Measurements from ENCODE around the gene ZCCHC18. TPM values are rescaled to one million over a fixed set of nuclear protein-coding genes. Genes with fewer than 3 reads are reported as not detected.
A peak's percentile ranks its signal among the peaks of the same experiment; 100 is the strongest.

ZCCHC18 gene
- polyA plus RNA-seq, 1 donor, result 6.1 TPM

DNA sequence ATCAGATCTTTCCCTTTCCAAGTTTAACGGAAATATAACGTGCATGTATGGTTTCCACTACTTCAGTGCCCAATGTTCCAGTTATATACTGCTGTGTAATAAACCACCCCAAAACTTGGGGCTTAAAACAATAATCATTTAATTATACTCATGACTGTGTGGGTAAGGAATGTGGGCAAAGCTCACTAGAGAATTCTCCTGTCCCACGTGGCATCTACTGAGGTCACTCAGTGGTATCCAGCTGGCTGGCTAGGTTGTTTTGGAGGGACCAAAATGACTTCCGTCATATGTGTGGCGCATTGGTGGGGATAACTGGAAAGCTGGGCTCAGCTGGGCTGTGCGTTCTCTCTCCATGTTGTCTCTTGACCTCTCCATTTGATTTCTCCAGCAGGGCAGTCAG is 18.5 kb downstream of the ZCCHC18 start:
- DNase-seq, result no peak

DNA sequence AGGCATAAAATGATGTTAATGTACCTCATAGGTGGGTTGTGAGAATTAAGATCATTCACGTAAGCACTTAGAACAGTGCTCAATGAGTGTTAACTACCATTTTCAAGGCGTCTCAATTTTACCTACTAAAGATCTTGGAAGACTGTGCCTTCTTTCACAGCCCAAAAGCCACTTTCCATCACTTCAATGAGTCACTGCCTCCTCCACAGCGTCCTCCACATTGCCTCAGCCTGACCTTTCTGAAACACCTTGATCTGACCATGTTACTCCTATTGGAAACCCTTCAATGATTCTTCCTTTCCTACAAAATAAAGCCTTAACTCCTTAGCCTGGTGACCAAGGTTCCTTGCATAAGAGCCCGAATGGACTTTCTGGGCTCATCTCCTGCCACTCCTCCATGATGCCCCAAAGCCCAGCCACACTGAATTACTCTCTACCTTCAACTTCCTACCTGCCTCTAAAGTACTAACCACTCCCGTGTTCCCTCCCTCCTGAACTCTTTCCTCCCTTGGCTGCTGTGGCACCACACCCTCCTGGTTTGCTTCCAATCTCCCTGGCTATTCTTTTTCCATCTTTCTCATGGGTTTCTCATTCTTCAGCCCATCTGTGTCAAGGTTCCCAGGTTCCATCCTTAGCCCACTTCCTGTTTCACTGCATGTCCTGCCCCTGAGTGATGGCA is 22.4 kb downstream of the ZCCHC18 start:
- no peak for DNase-seq

DNA sequence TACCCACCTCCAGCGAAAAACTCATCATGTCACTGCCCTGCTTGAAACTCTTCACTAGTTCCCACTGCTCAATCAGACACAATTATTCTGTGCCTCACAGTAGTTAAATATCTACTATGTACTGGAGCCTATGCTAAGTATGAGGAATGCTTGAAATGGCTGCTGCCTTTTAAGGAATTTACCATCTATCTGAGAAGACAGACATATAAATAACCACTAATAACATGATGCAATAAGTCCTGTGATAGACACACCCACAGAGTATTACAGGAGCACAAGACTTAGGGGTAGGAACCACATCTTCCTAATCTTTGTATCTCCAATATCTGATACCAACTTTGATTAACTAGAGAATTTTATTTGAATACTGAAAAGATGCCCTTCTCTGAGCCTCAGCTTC is 23.4 kb downstream of the ZCCHC18 start:
- DNase-seq, result no peak

DNA sequence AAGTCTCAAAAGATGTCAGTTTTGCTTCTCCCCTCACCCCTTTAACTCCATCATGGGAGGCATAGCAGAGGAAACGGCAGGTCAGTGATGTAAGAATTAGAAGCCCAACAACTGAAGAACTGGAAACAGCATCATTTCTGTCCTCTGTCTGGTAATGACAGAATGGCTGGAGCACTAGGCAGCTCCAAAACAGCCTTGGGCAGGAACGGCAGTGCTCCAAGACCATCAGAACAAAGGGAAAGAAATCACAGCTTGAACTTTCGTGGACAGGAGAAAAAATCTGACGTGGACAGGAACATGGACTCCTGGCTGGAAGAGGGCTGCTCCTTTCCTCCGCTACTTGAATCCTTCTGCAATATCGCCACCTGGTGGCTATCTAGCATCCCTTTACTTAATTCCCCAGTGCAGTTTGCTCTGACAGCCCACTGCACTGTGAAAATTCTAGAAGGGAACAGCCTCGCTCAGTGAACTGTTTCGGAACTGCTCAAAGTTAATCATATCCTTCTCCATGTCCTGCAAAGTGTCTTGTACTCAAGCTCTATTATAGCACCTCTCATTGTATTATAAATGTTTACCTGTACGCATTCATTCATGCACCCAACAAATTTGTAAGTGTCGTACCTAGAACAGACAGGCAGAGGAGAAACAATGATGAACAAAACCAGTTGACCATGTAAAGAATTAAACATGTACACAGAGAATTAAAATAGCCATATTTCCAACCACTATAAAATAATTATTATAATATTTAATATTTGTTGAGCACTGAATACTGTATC is 24.1 kb downstream of the ZCCHC18 start:
- peak; percentile 87 for DNase-seq

DNA sequence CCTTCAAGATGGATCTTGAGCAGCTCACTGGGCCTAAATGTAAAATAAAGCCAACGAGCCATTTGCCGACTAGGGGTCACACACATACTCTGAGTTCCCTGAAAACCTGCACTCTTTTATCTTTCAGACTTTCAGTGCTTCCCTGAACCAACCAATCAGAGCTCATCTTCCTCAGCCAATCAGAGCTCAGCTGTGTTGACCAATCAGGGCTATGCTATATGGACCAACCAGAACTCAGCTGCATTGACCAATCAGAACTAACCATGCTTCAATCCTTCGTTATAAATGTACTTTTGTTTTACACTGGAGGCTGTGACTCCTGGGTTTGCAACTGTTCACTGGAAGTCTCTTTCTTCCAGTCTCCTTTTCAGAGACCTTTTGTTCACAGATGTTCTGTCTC is 25.2 kb downstream of the ZCCHC18 start:
- DNase-seq, result no peak

DNA sequence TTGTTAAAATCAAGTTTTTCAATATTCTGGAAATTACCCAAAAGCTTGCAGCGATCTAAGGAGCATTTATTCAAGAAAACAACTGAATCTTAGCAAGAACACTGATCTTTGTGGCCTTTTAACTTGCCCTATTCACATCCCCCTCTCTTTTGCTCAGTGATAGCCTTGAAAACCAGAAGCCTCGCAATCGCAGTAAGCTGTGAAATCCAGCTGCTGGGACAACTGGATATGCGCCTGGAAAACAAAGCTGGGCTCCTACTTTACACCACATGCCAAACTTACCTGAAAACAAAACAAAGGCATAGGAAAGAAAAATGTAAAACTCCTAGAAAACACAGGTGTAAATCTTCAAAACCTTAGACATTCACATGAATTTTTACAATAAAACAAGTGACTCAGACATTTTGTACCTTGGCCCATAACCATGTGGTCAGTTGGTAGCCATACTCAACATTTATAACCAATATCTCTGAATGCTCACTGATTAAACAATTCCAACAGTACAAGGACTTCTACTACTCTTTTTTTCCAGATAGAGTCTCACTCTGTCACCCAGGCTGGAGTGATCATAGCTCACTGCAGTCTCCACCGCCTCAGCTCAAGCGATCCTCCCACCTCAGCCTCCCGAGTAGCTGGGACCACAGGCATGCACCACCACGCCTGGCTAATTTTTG is 28.9 kb downstream of the ZCCHC18 start:
- DNase-seq, result no peak

DNA sequence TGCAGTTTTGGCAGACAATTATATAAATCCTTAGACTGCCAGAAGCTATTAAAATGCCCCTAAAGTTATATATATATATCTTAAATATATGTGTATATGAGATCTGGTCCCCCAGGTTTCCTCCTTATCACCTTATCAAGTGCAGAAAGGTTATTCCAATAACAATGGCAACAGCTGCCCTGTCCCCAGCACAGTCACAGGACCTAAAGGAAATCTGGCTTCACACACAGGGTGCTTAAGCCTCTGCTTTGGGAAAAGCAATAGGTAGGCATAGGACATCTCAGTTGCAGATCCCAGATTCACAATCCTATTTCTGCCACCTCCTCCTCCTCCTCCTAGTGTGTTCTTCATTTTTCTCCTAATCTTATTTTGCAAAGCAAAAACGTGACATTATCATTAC is 38.7 kb downstream of the ZCCHC18 start:
- no peak for DNase-seq

DNA sequence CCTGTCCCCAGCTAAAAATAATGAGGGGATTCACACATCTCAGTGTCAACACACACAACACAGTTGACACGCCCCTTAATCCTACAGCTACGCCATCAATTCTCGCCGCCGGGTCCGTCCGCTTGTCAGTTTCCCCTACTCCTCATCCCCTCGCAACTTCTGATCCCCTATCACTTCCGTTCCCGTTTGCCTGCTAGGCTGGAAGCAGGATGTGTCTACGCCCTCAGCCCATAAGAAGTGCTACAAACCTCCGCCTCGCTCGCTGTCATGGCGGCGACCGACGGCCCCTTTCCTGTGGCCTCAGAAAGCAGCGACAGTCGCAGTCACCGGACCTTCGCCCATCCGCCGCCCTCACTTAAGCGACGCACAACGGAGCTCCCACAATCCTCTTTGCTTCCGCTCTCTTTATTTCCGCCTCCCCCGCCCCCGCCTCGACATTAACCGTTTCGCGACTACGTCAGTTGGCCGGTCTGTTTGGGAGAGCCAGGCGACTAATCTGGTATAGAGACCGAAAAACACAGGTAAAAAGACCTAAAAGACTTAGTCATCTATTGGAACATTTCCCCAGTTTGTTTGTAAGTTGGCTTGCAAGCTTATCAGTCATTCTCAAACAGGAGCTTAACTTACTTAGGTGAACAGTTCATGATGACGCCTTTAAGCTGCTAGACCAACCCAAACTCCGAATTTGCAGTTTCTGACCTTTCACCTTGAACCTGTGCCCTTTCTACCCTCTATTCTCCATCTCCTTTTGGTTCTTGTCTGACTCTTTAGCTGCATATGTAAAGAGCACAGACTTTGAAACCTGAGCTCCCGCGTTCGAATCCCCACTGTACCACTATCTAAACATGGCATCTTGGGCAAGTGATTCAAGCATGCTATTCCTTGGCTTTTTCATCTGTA is 44.6 kb downstream of the ZCCHC18 start, which contains the start of gene SLC25A53:
TSS of gene SLC25A53 (minus strand) at position 380 of the 900 bp plus-strand sequence. CDS start 51,752 bp downstream, outside the sequence.
- DNase-seq, result peak; percentile 73

Other genes with a start within 250 kb of the ZCCHC18 start
- 31.0 TPM for gene TMSB15B, start 149.9 kb upstream of the ZCCHC18 start, polyA plus RNA-seq (ENCODE audit: insufficient read length)
- not detected for gene H2BW1, start 98.8 kb upstream of the ZCCHC18 start, polyA plus RNA-seq (ENCODE audit: insufficient read length)
- 1.6 TPM for gene H2BW2, start 72.6 kb upstream of the ZCCHC18 start, polyA plus RNA-seq (ENCODE audit: insufficient read length)
- gene TMSB15C, start 36.3 kb upstream of the ZCCHC18 start, polyA plus RNA-seq (ENCODE audit: insufficient read length), result 19.6 TPM
- gene SLC25A53, start 44.5 kb downstream of the ZCCHC18 start, polyA plus RNA-seq (ENCODE audit: insufficient read length), result 15.3 TPM
- gene FAM199X, start 53.9 kb downstream of the ZCCHC18 start, polyA plus RNA-seq (ENCODE audit: insufficient read length), result 45.8 TPM
- gene ESX1, start 142.4 kb downstream of the ZCCHC18 start, polyA plus RNA-seq (ENCODE audit: insufficient read length), result not detected

All from left kidney (tissue), 2 donors.